Fibroblast of gingiva (primary cell): ENCODE data around the gene CYTIP.
A peak's percentile ranks its signal among the peaks of the same experiment; 100 is the strongest.
"Not testable (repeated sequence)": the region's sequence is repeated elsewhere in the genome, so short reads cannot be mapped to it uniquely, and the experiment has no call there.

Source experiments
- DNase-seq: peaks from one replicate; pipeline ENCODE4 v3.0.0-alpha.2; 2011; ENCODE audit warnings: low read depth

The CYTIP gene

DNA sequence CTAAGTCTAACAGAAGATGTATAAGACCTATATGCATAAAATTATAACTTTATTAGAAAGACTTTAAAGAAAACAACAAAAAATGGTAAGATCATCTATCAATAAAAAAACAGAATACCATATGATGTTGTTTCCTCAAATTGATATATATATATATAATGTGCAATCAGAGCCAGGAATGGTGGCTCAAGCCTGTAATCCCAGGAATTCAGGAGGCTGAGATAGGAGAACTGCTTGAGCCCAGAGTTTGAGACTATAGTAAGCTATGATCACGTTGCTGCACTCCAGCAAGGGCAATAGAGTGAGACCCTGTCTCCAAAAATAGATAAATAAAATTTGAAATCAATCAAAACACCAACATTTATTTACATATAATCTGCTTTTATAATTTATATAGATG is 19.5 kb downstream of the CYTIP start:
- no peak for DNase-seq

GRCh38 chr2:157421964-157422363 is 21.9 kb downstream of the CYTIP start:
- DNase-seq: no peak

DNA sequence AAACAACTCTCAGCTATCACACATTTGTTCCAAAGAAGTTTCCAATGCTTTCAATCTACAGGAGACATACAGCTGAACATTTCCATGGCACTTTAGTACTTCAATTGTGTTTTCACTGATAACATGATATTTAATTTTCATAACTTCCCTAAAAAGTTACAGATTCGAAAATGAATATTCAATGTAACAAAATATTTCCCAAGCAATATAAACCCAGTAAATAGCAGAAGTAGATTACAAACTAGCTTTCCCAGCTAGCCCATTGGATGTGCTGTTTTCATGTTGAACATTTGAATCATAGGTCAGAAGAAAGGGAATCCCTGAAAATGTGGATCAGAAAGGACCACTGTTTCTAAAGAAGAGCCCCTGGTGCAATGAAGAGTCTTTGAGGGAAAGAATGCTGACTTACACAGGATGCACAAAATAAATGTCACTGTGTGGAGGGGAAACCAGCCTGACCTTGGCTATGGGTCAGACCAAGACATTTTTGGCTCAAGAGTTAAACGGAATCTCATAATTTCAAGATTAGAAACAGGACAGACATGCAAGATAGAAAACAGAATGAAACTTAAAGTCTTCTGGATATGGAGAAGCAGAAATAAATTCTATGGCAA is 22.5 kb downstream of the CYTIP start:
- DNase-seq: peak; percentile 16

DNA sequence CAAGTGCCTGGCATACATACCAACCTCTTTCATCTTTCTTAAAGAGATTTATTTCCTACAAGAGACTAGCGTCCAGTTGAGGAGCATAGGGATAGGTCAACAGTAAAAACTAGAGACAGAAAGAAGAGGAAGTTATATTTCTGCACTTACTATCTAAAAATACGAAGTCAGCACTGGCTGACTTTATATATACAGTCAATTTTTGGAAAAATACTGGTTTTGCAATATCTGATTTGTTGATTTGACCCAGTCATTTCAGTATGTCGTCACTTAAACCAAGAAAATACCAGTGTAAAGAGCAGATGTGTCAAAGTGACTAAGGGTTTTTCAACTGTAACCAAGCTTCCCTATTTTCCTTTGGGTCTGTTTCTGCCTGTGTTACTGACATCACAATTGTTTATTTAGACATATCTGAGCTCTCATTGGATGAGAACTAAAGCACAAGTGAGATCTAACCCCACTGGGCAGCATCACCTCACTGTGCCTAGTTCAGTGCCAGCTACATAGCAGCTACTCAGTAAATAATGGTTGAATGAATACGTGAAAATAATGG is 23.0 kb downstream of the CYTIP start:
- peak; percentile 79 for DNase-seq

- no peak for DNase-seq
Observed at GRCh38 chr2:157419031-157419575, 24.8 kb downstream of the CYTIP start.

GRCh38 chr2:157418239-157418641 is 25.6 kb downstream of the CYTIP start:
- DNase-seq: no peak

GRCh38 chr2:157415591-157416101 is 28.2 kb downstream of the CYTIP start:
- no peak for DNase-seq

DNA sequence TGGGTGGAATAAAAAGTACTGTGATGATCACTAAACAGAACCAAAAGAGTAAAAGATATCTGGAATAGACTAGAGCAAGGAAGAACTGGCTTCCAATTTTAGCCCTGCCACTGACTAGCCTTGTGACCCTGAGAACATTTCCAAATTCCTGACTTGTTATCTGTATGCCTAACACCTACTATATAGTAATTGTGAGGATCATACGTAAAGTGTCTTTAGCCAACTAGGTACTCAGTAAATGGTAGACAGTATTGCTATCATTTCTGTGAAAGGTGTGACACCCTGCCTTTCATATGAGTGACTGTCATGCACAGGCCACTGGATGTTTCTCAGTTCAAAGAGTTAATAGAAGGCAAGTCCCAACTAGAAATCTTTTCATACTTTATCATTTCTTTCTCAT is 29.8 kb downstream of the CYTIP start:
- DNase-seq: no peak

- no peak for DNase-seq
Observed at GRCh38 chr2:157413326-157414035, 30.4 kb downstream of the CYTIP start.

GRCh38 chr2:157411624-157412336 is 32.1 kb downstream of the CYTIP start:
- no peak for DNase-seq

DNA sequence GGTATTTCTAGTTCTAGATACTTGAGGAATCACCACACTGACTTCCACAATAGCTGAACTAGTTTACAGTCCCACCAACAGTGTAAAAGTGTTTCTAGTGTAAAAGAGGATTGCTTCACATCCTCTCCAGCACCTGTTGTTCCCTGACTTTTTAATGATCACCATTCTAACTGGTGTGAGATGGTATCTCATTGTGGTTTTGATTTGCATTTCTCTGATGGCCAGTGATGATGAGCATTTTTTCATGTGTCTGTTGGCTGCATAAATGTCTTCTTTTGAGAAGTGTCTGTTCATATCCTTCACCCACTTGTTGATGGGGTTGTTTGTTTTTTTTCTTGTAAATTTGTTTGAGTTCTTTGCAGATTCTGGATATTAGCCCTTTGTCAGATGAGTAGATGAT is 38.5 kb downstream of the CYTIP start:
- DNase-seq: not testable (repeated sequence)

DNA sequence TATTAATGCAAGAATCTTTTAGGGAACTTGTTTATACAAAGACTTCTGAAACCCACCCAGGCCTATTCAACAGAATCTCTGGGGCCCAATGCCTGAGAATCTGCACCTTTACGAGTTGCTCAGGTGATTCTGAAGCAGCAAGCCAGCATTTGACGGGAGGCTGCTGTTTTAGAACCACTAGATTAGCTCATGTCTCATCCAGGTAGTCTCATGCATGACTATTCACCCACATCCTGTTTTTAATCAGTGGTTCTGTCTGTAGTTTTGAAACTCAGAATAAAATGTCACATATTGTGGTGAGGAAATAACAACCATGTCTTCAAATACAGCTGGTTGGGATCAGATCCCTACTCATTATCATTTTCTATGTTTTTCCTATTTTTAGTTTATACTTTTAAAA is 39.5 kb downstream of the CYTIP start:
- no peak for DNase-seq

DNA sequence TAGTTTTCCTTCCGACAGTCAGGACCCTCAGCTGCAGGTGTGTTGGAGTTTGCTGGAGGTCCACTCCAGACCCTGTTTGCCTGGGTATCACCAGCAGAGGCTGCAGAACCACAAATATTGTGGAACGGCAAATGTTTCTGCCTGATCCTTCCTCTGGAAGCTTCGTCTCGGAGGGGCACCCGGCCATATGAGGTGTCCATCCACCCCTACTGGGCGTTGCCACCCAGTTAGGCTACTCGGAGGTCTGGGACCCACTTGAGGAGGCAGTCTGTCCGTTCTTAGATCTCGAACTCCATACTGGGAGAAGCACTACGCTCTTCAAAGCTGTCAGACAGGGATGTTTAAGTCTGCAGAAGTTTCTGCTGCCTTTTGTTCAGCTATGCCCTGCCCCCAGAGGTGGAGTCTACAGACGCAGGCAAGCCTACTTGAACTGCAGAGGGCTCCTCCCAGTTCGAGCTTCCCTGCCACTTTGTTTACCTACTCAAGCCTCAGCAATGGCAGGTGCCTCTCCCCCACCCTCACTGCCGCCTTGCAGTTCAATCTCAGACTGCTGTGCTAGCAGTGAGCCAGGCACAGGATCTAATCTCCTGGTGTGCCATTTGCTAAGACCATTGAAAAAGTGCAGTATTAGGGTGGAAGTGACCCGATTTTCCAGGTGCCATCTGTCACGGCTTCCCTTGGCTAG is 40.9 kb downstream of the CYTIP start:
- not testable (repeated sequence) for DNase-seq

DNA sequence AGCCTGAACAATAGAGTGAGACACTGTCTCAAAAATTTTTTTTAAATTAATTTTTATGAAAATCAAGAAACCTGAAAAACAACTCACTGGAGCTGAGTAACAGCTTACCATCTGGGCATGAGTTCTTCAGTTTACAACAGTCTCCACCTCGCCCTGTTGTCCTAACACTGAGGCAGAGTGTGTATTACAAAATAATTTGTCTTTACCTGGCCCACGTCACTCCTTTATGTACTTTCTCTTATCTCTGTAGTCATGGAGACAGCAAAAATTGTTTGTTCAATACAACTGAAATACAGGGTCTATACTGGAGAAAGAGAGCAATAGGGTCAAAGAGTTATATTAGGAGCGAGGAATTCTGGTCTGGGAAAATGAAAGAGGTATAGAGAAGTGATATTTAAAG is 48.1 kb downstream of the CYTIP start:
- DNase-seq: no peak

- DNase-seq: no peak
Observed at GRCh38 chr2:157394928-157395327, 49.0 kb downstream of the CYTIP start.

DNA sequence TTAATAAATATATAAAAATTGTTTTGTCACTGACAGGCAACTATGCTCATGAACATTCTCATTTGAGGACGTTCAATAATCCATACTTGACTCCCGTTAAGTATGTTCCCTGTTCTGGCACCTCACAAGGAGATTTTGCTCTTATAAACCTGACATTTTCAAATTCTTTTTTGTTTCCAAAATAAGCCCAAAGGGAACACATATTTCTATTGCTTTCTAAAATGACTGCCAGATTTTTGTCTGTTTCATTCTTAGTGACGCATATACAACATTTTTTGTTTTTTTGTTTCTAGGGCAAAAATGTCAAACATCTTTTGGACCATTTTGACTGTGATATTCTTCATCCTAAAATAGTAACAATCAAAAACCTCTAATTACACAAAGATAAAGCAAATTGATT is 50.5 kb downstream of the CYTIP start:
- no peak for DNase-seq

DNA sequence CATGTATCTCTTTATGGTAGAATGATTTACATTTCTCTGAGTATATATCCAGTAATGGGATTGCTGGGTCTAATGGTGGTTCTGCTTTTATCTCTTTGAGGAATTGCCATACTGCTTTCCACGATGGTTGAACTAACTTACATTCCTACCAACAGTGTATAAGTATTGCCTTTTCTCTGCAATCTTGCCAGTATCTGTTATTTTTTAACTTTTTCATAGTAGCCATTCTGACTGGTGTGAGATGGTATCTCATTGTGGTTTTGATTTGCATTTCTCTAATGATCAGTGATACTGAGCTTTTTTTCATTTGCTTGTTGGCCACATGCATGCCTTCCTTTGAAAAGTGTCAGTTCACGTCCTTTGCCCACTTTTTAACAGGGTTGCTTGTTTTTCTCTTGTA is 55.1 kb downstream of the CYTIP start:
- no peak for DNase-seq

GRCh38 chr2:157386747-157387146 is 57.1 kb downstream of the CYTIP start:
- DNase-seq: no peak

DNA sequence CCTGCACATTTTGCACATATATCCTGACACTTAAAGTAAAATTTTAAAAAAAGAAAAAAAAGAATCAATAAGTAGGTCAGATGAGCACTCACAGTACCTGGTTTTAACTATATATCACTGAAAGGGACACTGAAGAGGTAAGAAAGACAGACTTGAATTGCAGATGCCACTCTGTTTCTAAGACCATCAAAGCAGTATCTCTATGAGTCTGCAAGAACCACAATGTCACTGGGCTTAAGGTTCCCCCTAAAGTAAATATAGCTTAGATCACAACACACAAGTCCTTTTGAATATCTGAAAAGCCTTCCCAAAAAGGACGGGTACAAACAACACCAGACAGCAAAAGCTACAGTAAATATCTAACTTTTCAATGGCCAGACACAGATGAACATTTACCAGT is 57.6 kb downstream of the CYTIP start:
- DNase-seq: no peak

DNA sequence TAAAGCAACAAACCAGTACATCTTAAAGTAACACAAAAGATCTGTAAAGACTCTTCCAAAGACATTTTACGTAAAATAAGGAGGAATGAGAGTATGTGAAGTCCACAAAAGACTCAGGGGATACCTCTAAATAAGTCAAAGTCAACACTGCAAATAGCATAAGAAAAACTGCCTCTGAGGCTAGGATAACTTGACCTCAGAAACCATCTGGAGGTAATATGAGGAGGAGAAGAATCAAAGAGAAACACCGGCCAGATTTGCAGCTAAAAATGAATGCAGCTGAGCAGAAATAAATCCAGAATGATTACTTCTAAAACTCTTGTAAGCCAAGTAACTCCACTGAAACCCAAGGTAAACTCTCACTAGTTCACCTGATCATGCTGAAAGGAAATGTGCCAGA is 66.0 kb downstream of the CYTIP start:
- DNase-seq: no peak

DNA sequence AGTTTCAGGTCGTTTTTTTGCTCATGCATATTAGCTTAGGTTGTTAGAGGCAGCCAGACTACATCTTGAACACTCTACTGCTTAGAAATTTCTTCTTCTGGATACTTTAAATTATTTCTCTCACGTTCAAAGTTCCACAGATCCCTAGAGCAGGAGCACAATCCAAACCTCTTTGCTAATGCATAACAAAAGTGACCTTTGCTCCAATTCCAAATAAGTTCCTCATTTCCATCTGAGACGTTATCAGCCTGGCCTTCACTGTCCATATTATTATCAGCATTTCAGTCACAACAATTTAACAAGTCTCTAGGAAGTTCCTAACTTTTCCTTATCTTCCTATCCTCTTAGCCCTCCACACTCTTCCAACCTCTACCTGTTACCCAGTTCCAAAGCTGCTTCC is 67.8 kb downstream of the CYTIP start:
- no peak for DNase-seq

- DNase-seq: no peak
Observed at GRCh38 chr2:157375384-157375783, 68.5 kb downstream of the CYTIP start.
